AG20443 (cell line): ENCODE data around the gene ARHGEF17.

ENCODE experiments used
- DNase-seq: peaks from one replicate; pipeline ENCODE4 v3.0.0; 2012; ENCODE audit warnings: low spot score, mixed read lengths

Gene ARHGEF17

GRCh38 chr11:73314117-73314961 lies 6.3 kb downstream of the ARHGEF17 start:
- DNase-seq, result no peak

- no peak for DNase-seq
These were observed 7.4 kb downstream of the ARHGEF17 start for GRCh38 chr11:73315293-73316020.

- DNase-seq, result no peak
These were observed 8.3 kb downstream of the ARHGEF17 start for GRCh38 chr11:73316422-73316821.

GRCh38 chr11:73317373-73317772 lies 9.3 kb downstream of the ARHGEF17 start:
- DNase-seq, result no peak

GRCh38 chr11:73317803-73318202 lies 9.7 kb downstream of the ARHGEF17 start:
- DNase-seq, result no peak

- no peak for DNase-seq
These were observed 10.5 kb downstream of the ARHGEF17 start for GRCh38 chr11:73318501-73319011.

GRCh38 chr11:73320763-73321603 lies 12.9 kb downstream of the ARHGEF17 start:
- no peak for DNase-seq

- DNase-seq, result no peak
These were observed 13.7 kb downstream of the ARHGEF17 start for GRCh38 chr11:73321604-73322381.

GRCh38 chr11:73322382-73323306 lies 14.6 kb downstream of the ARHGEF17 start:
- no peak for DNase-seq

GRCh38 chr11:73323464-73323863 lies 15.4 kb downstream of the ARHGEF17 start:
- DNase-seq, result peak; percentile 90

- no peak for DNase-seq
These were observed 16.0 kb downstream of the ARHGEF17 start for GRCh38 chr11:73324116-73324515.

- no peak for DNase-seq
These were observed 16.6 kb downstream of the ARHGEF17 start for GRCh38 chr11:73324665-73325035.

GRCh38 chr11:73325036-73325981 lies 17.2 kb downstream of the ARHGEF17 start:
- peak; percentile 68 for DNase-seq

GRCh38 chr11:73326929-73327811 lies 19.1 kb downstream of the ARHGEF17 start:
- no peak for DNase-seq

- no peak for DNase-seq
These were observed 19.8 kb downstream of the ARHGEF17 start for GRCh38 chr11:73327812-73328364.

- DNase-seq, result peak; percentile 71
These were observed 22.6 kb downstream of the ARHGEF17 start for GRCh38 chr11:73330569-73331093.

GRCh38 chr11:73331138-73331916 lies 23.3 kb downstream of the ARHGEF17 start:
- DNase-seq, result no peak
